ENCODE data around the gene NDUFB7. TPM values are rescaled to one million over a fixed set of nuclear protein-coding genes. Genes with fewer than 3 reads are reported as not detected.

NDUFB7 gene
- total and polyA plus RNA-seq, 2 of the 8 experiments (the other 6 are each of a cell fraction or from before 2014, with no cell fraction given), result 151 to 740 TPM

GRCh38 chr19:14566712-14567077 lies 5.2 kb downstream of the NDUFB7 start (continued):
- TF ChIP-seq, protein P1, sequence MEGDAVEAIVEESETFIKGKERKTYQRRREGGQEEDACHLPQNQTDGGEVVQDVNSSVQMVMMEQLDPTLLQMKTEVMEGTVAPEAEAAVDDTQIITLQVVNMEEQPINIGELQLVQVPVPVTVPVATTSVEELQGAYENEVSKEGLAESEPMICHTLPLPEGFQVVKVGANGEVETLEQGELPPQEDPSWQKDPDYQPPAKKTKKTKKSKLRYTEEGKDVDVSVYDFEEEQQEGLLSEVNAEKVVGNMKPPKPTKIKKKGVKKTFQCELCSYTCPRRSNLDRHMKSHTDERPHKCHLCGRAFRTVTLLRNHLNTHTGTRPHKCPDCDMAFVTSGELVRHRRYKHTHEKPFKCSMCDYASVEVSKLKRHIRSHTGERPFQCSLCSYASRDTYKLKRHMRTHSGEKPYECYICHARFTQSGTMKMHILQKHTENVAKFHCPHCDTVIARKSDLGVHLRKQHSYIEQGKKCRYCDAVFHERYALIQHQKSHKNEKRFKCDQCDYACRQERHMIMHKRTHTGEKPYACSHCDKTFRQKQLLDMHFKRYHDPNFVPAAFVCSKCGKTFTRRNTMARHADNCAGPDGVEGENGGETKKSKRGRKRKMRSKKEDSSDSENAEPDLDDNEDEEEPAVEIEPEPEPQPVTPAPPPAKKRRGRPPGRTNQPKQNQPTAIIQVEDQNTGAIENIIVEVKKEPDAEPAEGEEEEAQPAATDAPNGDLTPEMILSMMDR (IDR thresholded peaks at IDR 0.05; ENCODE audit: control extremely low read depth in 1 of 3, insufficient read depth in 1 of 3, low read depth in 1 of 3, low read length in 3 of 3), result no peak
- TF ChIP-seq PHF8 (conservative IDR thresholded peaks at IDR 0.05; ENCODE audit: low read depth, low read length) (no peak), GABPA (IDR thresholded peaks at IDR 0.05; ENCODE audit: borderline replicate concordance, insufficient read depth, low read length) (no peak)

Data from H1 (cell line).